Right atrium auricular region (tissue), 2 donors: ENCODE measurements around the gene FBXO7. TPM values are rescaled to one million over a fixed set of nuclear protein-coding genes. Genes with fewer than 3 reads are reported as not detected.

Experiments used
- DNase-seq: peaks from one replicate; pipeline ENCODE4 v3.0.0-alpha.2; 2019; ENCODE audit warnings: low spot score
- H3K27ac ChIP-seq, 2 donors: fragments of 200-600 bp; sonication (generic); 1 replicate in 1 of 2; 2 replicates in 1 of 2; pipeline ENCODE4 v1.5.1; 2016 to 2019
- H3K27me3 ChIP-seq, 2 donors: fragments of 200-600 bp; sonication (generic); one replicate each; pipeline versions ENCODE4 v1.5.1 to v1.6.0; 2017 to 2019
- H3K36me3 ChIP-seq: fragments of 200-600 bp; sonication (generic); one replicate; pipeline ENCODE4 v1.5.1; 2016
- H3K4me1 ChIP-seq, 2 donors: fragments of 200-600 bp; sonication (generic); one replicate each; pipeline versions ENCODE4 v1.5.1 to v1.6.0; 2017 to 2019
- H3K4me3 ChIP-seq, 2 donors: fragments of 200-600 bp; sonication (generic); 1 replicate in 1 of 2; 2 replicates in 1 of 2; pipeline ENCODE4 v1.5.1; 2017 to 2019; ENCODE audit warnings: mild to moderate bottlenecking in 1 of 2, moderate library complexity in 1 of 2
- H3K9me3 ChIP-seq, 2 donors: fragments of 200-600 bp; sonication (generic); one replicate each; pipeline ENCODE4 v1.5.1; 2019
- CTCF ChIP-seq, 2 donors: fragments of 200-600 bp; sonication (generic); IDR thresholded peaks; one replicate each; pipeline ENCODE4 v1.5.1; 2019; ENCODE audit warnings: antibody characterized with exemption in 2 of 2
- total RNA-seq, 2 donors: library from RNA; depleted of rRNA; stranded (reverse); fragments of >200 nt; gene quantifications; one replicate each; pipeline ENCODE4 v1.1.0, GENCODE V29; 2016

FBXO7 gene
- total RNA-seq, 2 donors from 2014 or later, result 48.2 to 55.1 TPM

GRCh38 chr22:32509045-32509444, 34.4 kb downstream of the FBXO7 start:
- Histone ChIP-seq H3K36me3 (no peaks in the 10 kb centered on the region), H3K27ac (no peak overlapping the region), H3K4me1 (no peaks in the 10 kb centered on the region), H3K9me3 (no peaks in the 10 kb centered on the region), H3K27me3 (no peaks in the 10 kb centered on the region), H3K4me3 (no peak overlapping the region)
- TF ChIP-seq CTCF (IDR thresholded peaks at IDR 0.05), result no peak
- no peak for DNase-seq

- no peak for DNase-seq
- Histone ChIP-seq H3K4me3 (no peak overlapping the region), H3K27me3 (no peaks in the 10 kb centered on the region), H3K4me1 (no peaks in the 10 kb centered on the region), H3K36me3 (no peaks in the 10 kb centered on the region), H3K9me3 (no peaks in the 10 kb centered on the region), H3K27ac (no peak overlapping the region)
- no peak for TF ChIP-seq CTCF (IDR thresholded peaks at IDR 0.05)
Observed at GRCh38 chr22:32511274-32511673, 36.7 kb downstream of the FBXO7 start.

- no peak for TF ChIP-seq CTCF (IDR thresholded peaks at IDR 0.05)
- Histone ChIP-seq H3K9me3 (no peaks in the 10 kb centered on the region), H3K27me3 (no peaks in the 10 kb centered on the region), H3K27ac (no peak overlapping the region), H3K4me1 (no peaks in the 10 kb centered on the region), H3K4me3 (no peak overlapping the region), H3K36me3 (no peaks in the 10 kb centered on the region)
- no peak for DNase-seq
Observed at GRCh38 chr22:32511776-32512175, 37.2 kb downstream of the FBXO7 start.

- H3K4me1 ChIP-seq, result no peaks in the 10 kb centered on the region
- TF ChIP-seq CTCF (IDR thresholded peaks at IDR 0.05), result no peak
Observed at GRCh38 chr22:32512267-32512982, 37.8 kb downstream of the FBXO7 start.

GRCh38 chr22:32515084-32515483, 40.5 kb downstream of the FBXO7 start:
- Histone ChIP-seq H3K4me3 (no peak overlapping the region), H3K4me1 (no peaks in the 10 kb centered on the region), H3K36me3 (no peaks in the 10 kb centered on the region), H3K27me3 (no peaks in the 10 kb centered on the region), H3K27ac (no peak overlapping the region), H3K9me3 (no peaks in the 10 kb centered on the region)
- TF ChIP-seq CTCF (IDR thresholded peaks at IDR 0.05), result no peak
- DNase-seq, result no peak

More at GRCh38 chr22:32512267-32512982, 37.8 kb downstream of the FBXO7 start:
- Histone ChIP-seq H3K27me3 (no peaks in the 10 kb centered on the region), H3K36me3 (no peaks in the 10 kb centered on the region), H3K4me3 (no peak overlapping the region), H3K9me3 (no peaks in the 10 kb centered on the region), H3K27ac (no peak overlapping the region)
- no peak for DNase-seq

- Histone ChIP-seq H3K36me3 (no peaks in the 10 kb centered on the region), H3K4me3 (no peak overlapping the region), H3K27me3 (no peaks in the 10 kb centered on the region), H3K9me3 (no peaks in the 10 kb centered on the region), H3K4me1 (no peaks in the 10 kb centered on the region), H3K27ac (no peak overlapping the region)
- TF ChIP-seq CTCF (IDR thresholded peaks at IDR 0.05), result no peak
- DNase-seq, result no peak
Observed at GRCh38 chr22:32517488-32517887, 42.9 kb downstream of the FBXO7 start.
